ENCODE data around the gene KIF26B.

The KIF26B gene

GRCh38 chr1:245464290-245464689, 309.5 kb downstream of the KIF26B start:
- DNase-seq (ENCODE audit: low spot score), result no peak

DNA sequence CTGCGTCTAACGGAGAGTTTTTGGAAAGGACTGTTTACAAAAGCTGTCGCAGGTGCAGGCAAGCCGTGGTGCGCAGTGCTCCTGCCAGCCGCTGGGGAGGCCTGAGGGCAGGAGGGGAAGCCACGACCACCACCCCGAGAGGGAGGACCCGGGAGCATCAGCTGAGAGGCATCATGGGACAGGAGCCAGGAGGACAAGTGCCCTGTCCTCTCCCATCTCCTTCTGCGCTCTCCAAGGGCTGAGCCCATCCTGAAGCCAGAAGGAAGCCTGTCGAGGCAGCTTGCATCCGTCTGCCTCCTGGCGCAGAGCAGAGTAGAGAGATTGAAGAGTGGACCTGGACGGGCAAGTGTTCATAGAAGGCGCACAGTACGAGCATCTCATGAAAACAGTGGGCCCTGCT, 310.9 kb downstream of the KIF26B start:
- no peak for DNase-seq (ENCODE audit: low spot score)

DNA sequence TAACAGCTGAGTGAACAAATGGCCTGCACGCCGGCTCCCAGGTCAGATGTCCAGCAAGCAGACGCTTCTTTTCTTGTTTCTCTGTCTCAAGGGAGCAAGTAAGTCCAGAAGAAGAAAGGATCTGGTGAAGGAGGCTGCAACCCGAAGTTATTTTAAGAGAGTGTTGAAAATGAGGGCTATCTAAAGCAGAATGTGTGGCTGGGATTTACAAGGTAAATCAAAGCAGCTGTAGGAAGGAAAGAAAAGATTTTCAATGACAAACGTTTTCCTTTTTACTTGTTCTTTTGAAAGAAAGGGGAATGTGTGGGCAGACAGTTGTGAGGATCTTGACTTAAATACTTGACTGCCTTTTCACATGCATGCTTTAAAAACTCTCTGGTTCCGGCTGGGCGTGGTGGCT, 311.5 kb downstream of the KIF26B start:
- DNase-seq (ENCODE audit: low spot score), result no peak

- DNase-seq (ENCODE audit: low spot score), result no peak
These were observed 313.0 kb downstream of the KIF26B start for GRCh38 chr1:245467804-245468203.

GRCh38 chr1:245469006-245469405, 314.2 kb downstream of the KIF26B start:
- no peak for DNase-seq (ENCODE audit: low spot score)

DNA sequence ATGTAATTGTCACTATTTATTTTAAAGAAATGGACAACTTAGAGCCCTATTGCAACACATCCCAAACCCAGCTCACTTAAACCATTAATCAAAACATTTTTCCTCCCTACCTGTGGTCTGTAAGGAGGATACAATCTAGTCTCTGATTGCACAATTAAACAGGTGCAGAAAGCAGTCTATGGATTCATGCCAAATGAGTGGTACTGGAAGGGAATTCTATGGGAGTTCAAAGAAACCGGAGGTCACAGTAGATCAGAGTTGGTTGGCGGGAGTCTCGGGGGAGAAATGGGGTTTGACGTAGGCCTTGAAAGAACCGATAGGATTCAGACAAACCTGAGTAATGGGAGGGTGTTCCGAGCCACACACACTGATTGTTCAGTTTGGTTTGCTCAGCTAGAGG, 314.9 kb downstream of the KIF26B start:
- no peak for DNase-seq (ENCODE audit: low spot score)

- no peak for DNase-seq (ENCODE audit: low spot score)
These were observed 320.3 kb downstream of the KIF26B start for GRCh38 chr1:245475126-245475525.

GRCh38 chr1:245475961-245476516, 321.3 kb downstream of the KIF26B start:
- DNase-seq (ENCODE audit: low spot score), result no peak

GRCh38 chr1:245477941-245478340, 323.2 kb downstream of the KIF26B start:
- no peak for DNase-seq (ENCODE audit: low spot score)

- no peak for DNase-seq (ENCODE audit: low spot score)
These were observed 325.8 kb downstream of the KIF26B start for GRCh38 chr1:245480393-245481120.

DNA sequence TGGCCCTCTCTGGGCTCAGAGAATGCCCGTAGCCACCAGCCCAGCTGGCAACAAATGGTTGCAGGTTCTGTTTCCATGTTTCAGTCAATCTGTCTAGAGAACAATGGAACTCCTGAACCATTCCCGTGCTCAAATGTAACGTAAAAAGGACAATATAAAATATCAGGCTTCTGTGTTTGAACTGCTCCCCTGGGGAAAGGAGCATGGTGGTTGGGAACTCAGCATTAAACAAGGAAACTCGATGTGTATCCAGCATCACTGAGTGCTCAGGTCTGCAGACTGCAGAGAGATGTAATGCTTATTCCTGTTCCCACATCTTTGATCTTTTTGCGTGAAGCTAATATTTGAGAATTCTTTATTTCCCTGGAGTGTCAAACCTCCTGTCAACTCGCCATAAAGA, 326.5 kb downstream of the KIF26B start:
- DNase-seq (ENCODE audit: low spot score), result no peak

DNA sequence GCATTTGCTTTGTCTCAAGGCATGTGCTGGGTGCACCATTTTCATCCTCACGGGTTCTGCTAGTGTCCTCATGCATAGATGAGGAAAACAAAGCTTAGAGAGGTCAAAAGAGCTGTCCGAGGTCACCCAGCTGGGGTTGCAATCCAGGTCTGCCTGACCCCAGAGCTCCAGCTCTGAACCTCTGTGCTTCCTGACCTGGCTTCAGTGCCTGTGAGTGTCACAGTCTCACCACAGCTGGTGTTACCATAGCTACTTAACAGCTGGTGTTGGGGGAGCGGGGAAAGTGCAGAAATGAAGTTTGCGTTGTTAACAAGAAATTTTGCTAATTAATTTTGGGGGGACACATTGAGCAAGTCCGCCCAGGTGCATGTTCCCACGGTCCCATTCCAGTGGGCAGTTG, 328.5 kb downstream of the KIF26B start:
- DNase-seq (ENCODE audit: low spot score), result no peak

GRCh38 chr1:245484176-245484575, 329.4 kb downstream of the KIF26B start:
- peak; percentile 57 for DNase-seq (ENCODE audit: low spot score)

DNA sequence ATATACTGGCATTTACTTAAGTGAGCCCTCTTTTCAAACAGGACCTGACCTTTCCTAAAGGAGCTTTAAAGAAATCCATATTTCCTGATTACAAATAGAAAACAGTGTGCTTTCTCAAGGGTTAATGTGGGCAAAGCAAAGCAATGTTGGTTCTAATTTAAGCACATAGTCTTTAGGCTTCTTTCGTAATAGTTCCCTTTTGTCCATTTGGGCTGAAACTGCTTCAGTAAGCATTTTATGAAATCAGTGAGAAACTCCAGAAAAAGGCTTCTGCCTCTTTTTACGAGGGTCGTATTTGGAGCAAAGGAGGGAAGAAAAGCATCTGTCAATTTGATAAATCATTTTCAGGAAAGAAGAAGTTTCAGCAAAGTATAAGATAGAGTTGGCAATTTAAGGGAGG, 331.2 kb downstream of the KIF26B start:
- DNase-seq (ENCODE audit: low spot score), result no peak

- DNase-seq (ENCODE audit: low spot score), result no peak
These were observed 332.1 kb downstream of the KIF26B start for GRCh38 chr1:245486775-245487470.

- DNase-seq (ENCODE audit: low spot score), result no peak
These were observed 333.8 kb downstream of the KIF26B start for GRCh38 chr1:245488346-245489129.

DNA sequence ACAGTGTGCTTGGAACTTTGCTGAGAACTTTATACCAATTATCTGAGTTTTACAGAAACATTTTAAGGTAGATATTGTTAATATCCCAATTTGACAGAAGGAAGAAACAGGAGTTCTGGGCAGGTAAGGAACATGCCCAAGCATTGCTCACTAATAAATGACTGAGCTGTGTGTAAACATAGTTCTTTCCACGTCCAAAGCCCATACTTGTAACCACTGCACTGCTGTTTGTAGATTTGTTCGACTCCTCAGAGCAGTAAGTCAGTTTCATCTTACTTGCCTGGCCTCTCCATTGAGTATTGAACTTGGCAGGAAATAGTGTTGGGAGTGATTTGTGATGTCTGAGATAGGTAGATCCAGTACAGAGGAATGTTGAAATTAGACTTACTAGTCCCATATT, 335.1 kb downstream of the KIF26B start:
- DNase-seq (ENCODE audit: low spot score), result no peak

DNA sequence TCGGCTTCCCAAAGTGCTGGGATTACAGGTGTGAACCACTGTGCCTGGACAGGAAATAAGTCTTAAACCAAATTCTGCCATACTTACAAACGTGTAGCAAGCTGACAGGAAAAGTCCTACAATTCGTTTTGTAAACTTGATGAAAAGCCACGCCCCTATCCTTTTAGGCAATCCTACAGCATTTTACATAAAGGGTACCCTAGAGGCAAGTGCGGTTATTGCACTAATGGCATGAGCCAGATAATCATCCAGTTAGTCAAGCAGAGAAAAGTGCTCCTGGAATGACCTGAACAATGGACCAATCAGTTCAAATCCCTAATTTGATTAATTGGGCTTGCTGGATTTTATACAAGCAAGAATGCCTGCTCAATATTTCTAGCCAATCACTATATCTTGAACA, 338.2 kb downstream of the KIF26B start:
- peak; percentile 39 for DNase-seq (ENCODE audit: low spot score)

GRCh38 chr1:245495681-245496080, 340.9 kb downstream of the KIF26B start:
- DNase-seq (ENCODE audit: low spot score), result no peak

GRCh38 chr1:245500546-245500945, 345.8 kb downstream of the KIF26B start:
- DNase-seq (ENCODE audit: low spot score), result no peak

GRCh38 chr1:245501633-245502032, 346.8 kb downstream of the KIF26B start:
- DNase-seq (ENCODE audit: low spot score), result no peak

GRCh38 chr1:245503548-245503947, 348.8 kb downstream of the KIF26B start:
- DNase-seq (ENCODE audit: low spot score), result no peak

- DNase-seq (ENCODE audit: low spot score), result no peak
These were observed 355.4 kb downstream of the KIF26B start for GRCh38 chr1:245510144-245510543.

Data from iPS-NIHi11 (cell line).